HCT116 (cell line): ENCODE measurements around the gene CTSG.

ENCODE experiments used
- CEBPB ChIP-seq: IDR thresholded peaks from 2 replicates; pipeline ENCODE4 v1.6.1; 2012; ENCODE audit warnings: low read depth
- CTCF ChIP-seq, 3 experiments: fragments of 200-600 bp in 1 of 3; sonication (generic) in 1 of 3; IDR thresholded peaks in 2 of 3; conservative IDR thresholded peaks in 1 of 3; 2 replicates each; pipeline ENCODE4 v1.5.1; 2012 to 2017; ENCODE audit warnings: low read depth in 2 of 3, low read length in 2 of 3, antibody characterized with exemption in 1 of 3, borderline replicate concordance in 1 of 3, control low read depth in 1 of 3, mild to moderate bottlenecking in 1 of 3, mixed read lengths in 1 of 3, mixed run types in 1 of 3, moderate library complexity in 1 of 3; ENCODE audit not compliant: insufficient read depth in 1 of 3
- EZH2 ChIP-seq: fragments of 200-600 bp; sonication (generic); IDR thresholded peaks from 2 replicates; pipeline ENCODE4 v1.6.1; 2017; ENCODE audit warnings: antibody characterized with exemption, mixed run types
- EZH2phosphoT487 ChIP-seq: fragments of 200-600 bp; IDR thresholded peaks from 2 replicates; pipeline ENCODE4 v1.6.1; 2018; ENCODE audit warnings: antibody characterized with exemption, borderline replicate concordance
- JUND ChIP-seq: IDR thresholded peaks from 2 replicates; pipeline ENCODE4 v1.6.1; 2012
- POLR2A ChIP-seq: IDR thresholded peaks from 2 replicates; pipeline ENCODE4 v1.7.0; 2011; ENCODE audit warnings: borderline replicate concordance; ENCODE audit not compliant: insufficient read depth, insufficient read length; ENCODE audit errors: extremely low read depth
- POLR2AphosphoS5 ChIP-seq: IDR thresholded peaks from 2 replicates; pipeline ENCODE4 v1.6.1; 2011; ENCODE audit warnings: mild to moderate bottlenecking, low read depth, low read length, moderate library complexity
- REST ChIP-seq: IDR thresholded peaks from 2 replicates; pipeline ENCODE4 v1.6.1; 2012; ENCODE audit warnings: low read depth
- YY1 ChIP-seq: IDR thresholded peaks from 2 replicates; pipeline ENCODE4 v1.6.1; 2011; ENCODE audit warnings: low read length, low read depth, moderate library complexity, mild to moderate bottlenecking; ENCODE audit not compliant: insufficient replicate concordance; ENCODE audit errors: extremely low read depth
- ZBTB33 ChIP-seq: IDR thresholded peaks from 2 replicates; pipeline ENCODE4 v1.6.1; 2011; ENCODE audit warnings: mild to moderate bottlenecking, low read length, moderate library complexity; ENCODE audit not compliant: insufficient replicate concordance; ENCODE audit errors: extremely low read depth

- TF ChIP-seq EZH2 (no peak), JUND (no peak), ZBTB33 (no peak), CTCF (IDR thresholded peaks at IDR 0.05 in 2 of 3, conservative IDR thresholded peaks at IDR 0.05 in 1 of 3; ENCODE audit: borderline replicate concordance in 1 of 3, insufficient read depth in 1 of 3, low read depth in 2 of 3, low read length in 2 of 3) (no peak), REST (no peak), POLR2AphosphoS5 (no peak), POLR2A (no peak), YY1 (no peak), CEBPB (no peak), EZH2phosphoT487 (no peak)
Measured at GRCh38 chr14:24576182-24576581, at the start of gene CTSG.
